ENCODE data around the gene SUPT16H. TPM values are rescaled to one million over a fixed set of nuclear protein-coding genes. Genes with fewer than 3 reads are reported as not detected.
A peak's percentile ranks its signal among the peaks of the same experiment; 100 is the strongest.

The SUPT16H gene
- 145 and 161 TPM in 2 replicates for total RNA-seq (2014; rRNA removed; shearing (Covaris generic))

DNA sequence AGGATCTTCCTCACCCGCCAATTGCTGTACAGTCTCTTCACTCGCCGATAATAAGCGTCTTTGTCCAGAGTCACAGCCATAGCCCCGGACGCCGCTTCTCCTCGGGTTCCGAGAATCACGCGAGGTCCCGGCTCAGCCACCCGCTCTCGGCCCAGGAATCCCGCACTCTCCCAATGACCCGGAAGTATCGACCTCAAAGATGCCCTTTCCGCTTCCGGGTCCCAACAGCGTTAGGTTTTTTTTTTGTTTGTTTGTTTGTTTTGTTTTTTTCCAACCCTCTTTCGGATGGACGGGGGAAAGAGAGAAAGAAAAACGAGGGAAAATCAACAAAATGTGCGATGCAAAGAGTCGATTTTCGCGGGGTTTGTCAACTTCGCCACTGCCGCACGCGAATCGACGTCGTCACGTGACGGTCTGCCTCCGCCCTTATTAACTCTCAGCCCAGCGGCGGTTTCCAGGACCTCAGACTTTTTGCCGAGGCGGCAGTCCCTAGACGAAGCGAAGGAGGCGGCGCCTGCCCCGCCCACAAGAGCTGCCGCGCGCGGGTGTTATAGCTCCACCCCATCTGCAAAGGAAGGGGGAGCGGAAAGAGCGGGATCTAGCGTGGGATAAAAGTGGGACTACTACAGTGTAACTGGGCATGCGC lies at the start of gene SUPT16H:
Gene SUPT16H, minus strand, starts transcription at position 172 of the 646 bp plus-strand sequence. Its CDS starts 92 bp downstream, at position 80.
- Histone ChIP-seq H3K27me3 (ENCODE audit: control insufficient read depth, insufficient read depth, low read length) (no peaks in the 10 kb centered on the region), H3K36me3 (replicated peaks; ENCODE audit: control insufficient read depth, insufficient read depth, low read length) (peaks cover 9% of the 10 kb centered on the region), H3K4me3 (ENCODE audit: insufficient read depth, low read depth, low read length) (peak within 1 kb of the TSS; percentile 98)
- peak; percentile 92 for DNase-seq

DNA sequence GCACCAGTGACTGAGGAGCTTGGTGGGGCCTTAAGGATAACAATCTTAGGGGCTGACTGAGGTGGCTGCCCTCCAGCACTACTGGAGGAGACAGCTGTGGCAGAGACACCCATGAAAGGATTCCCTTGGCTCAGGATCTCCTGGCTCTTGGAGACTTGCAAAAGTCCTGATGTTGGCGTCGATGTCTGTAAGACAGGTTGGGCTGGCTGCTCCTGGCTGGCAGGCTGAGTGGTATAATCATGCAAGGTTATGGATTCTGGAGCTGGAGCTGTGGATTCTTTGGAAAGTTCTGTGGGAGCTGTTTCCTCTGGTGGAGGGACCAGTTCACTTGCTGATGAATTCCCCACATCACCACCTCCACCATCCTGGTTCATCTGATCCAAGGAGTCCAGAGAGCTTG lies 47.3 kb upstream of the SUPT16H start:
- H3K4me3 ChIP-seq (ENCODE audit: insufficient read depth, low read depth, low read length) = no peak overlapping the region
- no peak for DNase-seq
- H3K27me3 ChIP-seq (ENCODE audit: control insufficient read depth, insufficient read depth, low read length) = no peaks in the 10 kb centered on the region
- H3K36me3 ChIP-seq (replicated peaks; ENCODE audit: control insufficient read depth, insufficient read depth, low read length) = peaks cover 39% of the 10 kb centered on the region

DNA sequence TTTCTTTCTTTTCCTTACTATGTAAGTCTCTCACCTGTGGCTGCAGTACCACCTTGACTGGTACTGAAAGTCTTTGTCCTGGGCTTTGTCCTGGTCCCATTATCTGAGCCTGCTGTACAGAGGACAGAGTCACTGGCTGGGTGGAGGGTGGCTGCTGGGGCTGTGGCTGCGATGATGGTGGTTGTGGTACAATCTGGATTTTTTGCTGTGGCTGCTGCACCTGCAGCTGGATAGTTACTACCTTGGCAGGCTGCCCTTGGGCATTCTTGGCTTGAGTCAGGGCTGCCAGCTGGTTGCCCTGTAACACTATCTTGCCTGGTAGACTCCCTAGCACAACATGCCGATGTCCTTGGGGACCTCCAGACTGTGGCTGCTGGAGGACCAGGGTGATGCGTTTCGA lies 45.1 kb upstream of the SUPT16H start:
- DNase-seq = no peak
- Histone ChIP-seq H3K36me3 (replicated peaks; ENCODE audit: control insufficient read depth, insufficient read depth, low read length) (peaks cover 50% of the 10 kb centered on the region), H3K27me3 (ENCODE audit: control insufficient read depth, insufficient read depth, low read length) (no peaks in the 10 kb centered on the region), H3K4me3 (ENCODE audit: insufficient read depth, low read depth, low read length) (no peak overlapping the region)

DNA sequence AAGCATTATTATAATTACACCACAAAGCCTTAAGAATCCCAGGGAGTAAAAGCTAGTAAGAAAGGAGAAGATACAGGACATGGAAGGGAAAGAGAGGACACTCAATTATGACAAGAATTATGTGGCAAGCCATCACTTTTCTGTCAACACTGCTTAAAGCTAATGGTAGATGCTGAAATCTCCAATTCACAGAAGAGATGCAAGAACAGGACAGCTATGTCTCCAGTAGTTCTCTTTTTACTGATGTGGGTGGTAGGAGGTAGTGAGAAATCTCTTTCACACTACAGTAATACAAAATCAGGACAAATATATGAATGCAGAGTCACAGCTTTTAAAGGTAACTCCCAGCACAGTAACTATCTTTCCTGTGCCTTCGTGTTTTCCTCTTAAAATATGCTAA lies 42.9 kb upstream of the SUPT16H start:
- no peak overlapping the region for H3K4me3 ChIP-seq (ENCODE audit: insufficient read depth, low read depth, low read length)
- no peak for DNase-seq
- H3K36me3 ChIP-seq (replicated peaks; ENCODE audit: control insufficient read depth, insufficient read depth, low read length) = peaks cover 58% of the 10 kb centered on the region
- H3K27me3 ChIP-seq (ENCODE audit: control insufficient read depth, insufficient read depth, low read length) = no peaks in the 10 kb centered on the region

DNA sequence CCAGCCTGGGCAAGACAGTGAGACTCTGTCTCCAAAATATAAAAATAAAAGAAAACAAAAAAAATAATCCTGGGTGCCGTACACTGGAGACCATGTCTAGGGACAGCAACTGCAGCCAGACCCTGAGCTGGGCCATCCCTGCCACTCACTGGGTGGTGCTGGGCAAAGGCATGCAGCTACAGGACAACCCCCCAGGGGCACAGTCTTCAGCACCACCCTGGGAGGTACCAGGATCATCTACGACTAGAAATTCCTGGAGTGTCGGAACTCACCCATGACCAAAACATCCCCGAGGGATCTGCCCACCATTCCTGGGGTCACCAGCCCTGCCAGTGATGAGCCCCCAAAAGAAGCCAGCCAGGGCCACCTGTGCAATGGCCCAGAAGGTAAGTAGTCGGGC lies 35.7 kb upstream of the SUPT16H start:
- DNase-seq = no peak
- Histone ChIP-seq H3K27me3 (ENCODE audit: control insufficient read depth, insufficient read depth, low read length) (no peaks in the 10 kb centered on the region), H3K4me3 (ENCODE audit: insufficient read depth, low read depth, low read length) (no peak overlapping the region), H3K36me3 (replicated peaks; ENCODE audit: control insufficient read depth, insufficient read depth, low read length) (peaks cover 30% of the 10 kb centered on the region)

DNA sequence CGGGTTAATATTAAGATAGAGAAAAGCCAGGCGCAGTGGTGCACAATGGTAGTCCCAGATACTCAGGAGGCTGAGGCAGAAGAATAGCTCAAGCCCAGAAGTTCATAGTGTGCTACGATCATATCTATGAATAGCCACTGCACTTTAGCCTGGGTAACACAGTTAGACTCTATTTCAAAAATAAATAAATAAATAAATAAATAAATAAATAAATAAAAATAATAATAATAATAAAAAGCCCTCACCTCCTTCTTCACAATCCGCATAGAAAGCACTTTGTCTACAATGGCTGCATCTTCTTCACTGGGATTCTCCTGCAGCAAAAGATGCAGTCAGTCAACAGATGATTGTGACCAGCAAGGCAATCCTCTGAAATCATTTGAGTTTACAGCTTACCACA lies 31.5 kb upstream of the SUPT16H start:
- no peak for DNase-seq
- H3K4me3 ChIP-seq (ENCODE audit: insufficient read depth, low read depth, low read length) = no peak overlapping the region
- no peaks in the 10 kb centered on the region for H3K27me3 ChIP-seq (ENCODE audit: control insufficient read depth, insufficient read depth, low read length)
- peaks cover 43% of the 10 kb centered on the region for H3K36me3 ChIP-seq (replicated peaks; ENCODE audit: control insufficient read depth, insufficient read depth, low read length)

DNA sequence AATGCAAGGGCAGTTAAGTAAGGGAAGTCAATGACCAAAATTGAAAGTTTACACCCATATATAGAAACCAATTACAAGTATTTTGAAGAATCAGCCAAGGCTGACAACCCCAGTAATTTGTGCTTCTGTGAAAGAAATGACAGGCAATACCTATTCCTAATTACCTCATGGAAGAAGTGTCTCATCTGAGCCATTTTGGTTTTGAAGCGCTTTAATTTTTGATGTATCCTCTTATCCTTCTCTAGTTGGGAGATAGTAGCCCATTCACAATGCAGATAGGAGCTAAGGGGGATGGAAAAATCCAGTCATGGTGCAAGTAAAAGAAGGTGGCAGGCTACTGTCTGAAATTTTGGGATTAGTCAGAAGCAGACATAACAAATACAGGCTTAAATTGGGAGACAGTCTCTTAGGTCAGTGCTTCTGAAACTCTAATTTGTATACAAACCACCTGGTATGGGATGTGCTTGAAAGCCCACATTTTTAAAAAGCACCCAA lies 30.4 kb upstream of the SUPT16H start:
- Histone ChIP-seq H3K4me3 (ENCODE audit: insufficient read depth, low read depth, low read length) (no peak overlapping the region), H3K27me3 (ENCODE audit: control insufficient read depth, insufficient read depth, low read length) (no peaks in the 10 kb centered on the region), H3K36me3 (replicated peaks; ENCODE audit: control insufficient read depth, insufficient read depth, low read length) (peaks cover 39% of the 10 kb centered on the region)
- no peak for DNase-seq

DNA sequence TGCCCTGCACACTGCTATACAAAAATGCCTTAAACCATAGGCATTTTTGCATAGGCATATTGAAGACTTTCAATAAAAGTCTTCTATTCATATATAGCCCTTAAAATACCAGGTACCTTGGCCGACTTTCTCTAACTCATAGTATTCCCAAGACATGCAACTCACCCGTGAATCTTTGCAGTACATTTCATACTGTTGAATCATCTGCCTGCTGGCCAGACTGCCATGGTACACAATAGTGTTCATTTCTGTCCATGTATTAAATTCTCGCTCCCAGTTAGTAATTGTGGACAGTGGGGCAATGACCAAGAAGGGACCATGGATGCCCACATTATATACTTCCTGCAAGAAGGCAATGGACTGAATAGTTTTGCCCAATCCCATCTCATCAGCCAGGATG lies 24.3 kb upstream of the SUPT16H start:
- Histone ChIP-seq H3K27me3 (ENCODE audit: control insufficient read depth, insufficient read depth, low read length) (no peaks in the 10 kb centered on the region), H3K4me3 (ENCODE audit: insufficient read depth, low read depth, low read length) (no peak overlapping the region), H3K36me3 (replicated peaks; ENCODE audit: control insufficient read depth, insufficient read depth, low read length) (peaks cover 53% of the 10 kb centered on the region)
- no peak for DNase-seq

DNA sequence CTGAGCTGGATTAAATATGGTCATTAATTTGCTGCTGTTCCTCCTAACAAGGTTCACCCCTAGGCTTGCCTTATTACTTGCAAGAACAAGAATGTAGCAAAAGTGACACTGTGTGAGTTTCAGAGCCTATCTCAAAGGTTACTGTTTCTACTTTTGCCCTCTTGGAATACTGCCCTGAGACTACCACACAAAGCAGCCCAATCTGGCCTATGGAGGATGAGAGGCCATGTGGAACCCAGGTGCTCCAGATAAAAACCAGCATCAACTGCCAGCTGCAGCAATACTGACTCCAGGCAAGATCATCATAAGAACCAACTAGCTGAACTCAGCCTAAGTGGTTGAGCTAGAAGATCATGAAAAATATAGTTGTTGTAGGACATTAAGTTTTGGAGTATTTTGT lies 22.4 kb upstream of the SUPT16H start:
- H3K36me3 ChIP-seq (replicated peaks; ENCODE audit: control insufficient read depth, insufficient read depth, low read length) = peaks cover 58% of the 10 kb centered on the region
- H3K27me3 ChIP-seq (ENCODE audit: control insufficient read depth, insufficient read depth, low read length) = no peaks in the 10 kb centered on the region
- no peak overlapping the region for H3K4me3 ChIP-seq (ENCODE audit: insufficient read depth, low read depth, low read length)
- DNase-seq = no peak

DNA sequence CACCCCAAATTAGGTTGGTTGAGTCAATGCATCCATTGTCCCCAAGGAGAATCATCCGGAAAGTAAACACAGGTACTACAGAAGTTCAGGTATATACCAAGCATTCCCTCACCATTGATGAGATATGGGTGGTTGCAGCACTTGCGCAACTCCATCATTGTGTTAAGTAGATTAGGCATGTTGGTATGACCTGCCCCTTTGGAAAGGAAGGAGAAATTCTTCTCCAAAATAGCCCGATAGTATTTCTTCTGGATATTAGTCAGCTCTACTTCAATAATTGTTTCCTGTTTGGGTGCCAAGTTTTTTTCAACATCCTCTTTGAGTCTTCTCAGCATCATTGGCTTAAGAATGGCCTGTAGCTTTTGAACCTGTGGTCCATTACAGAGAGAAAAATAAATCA lies 21.3 kb upstream of the SUPT16H start:
- Histone ChIP-seq H3K27me3 (ENCODE audit: control insufficient read depth, insufficient read depth, low read length) (no peaks in the 10 kb centered on the region), H3K36me3 (replicated peaks; ENCODE audit: control insufficient read depth, insufficient read depth, low read length) (peaks cover 61% of the 10 kb centered on the region), H3K4me3 (ENCODE audit: insufficient read depth, low read depth, low read length) (no peak overlapping the region)
- DNase-seq = no peak

DNA sequence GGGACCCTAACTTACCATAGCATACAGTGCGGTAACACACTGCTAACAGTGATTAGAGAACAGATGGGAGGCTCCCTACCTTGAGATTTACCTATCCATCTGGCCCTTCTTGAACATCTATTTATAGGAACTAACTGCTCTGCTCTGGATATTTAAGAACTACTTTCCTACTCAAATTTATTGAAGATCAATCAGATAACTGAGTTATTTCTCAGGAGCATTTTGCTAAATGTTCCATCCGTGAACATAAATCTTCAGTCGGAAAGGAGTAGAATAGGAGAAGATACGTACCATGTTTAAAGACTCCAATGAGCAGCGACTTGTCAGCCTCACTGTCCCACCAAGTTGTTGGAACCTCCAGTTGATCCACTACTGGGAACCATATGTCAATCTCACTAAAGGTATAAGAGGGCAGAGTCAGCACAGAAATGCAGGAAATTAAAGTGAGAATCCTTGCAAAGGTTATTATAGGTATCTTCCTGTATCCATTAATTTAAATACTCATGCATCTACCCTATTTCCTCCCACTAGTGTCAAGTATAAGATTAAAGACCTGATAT lies 15.6 kb upstream of the SUPT16H start:
- Histone ChIP-seq H3K27me3 (ENCODE audit: control insufficient read depth, insufficient read depth, low read length) (no peaks in the 10 kb centered on the region), H3K4me3 (ENCODE audit: insufficient read depth, low read depth, low read length) (no peak overlapping the region), H3K36me3 (replicated peaks; ENCODE audit: control insufficient read depth, insufficient read depth, low read length) (peaks cover 62% of the 10 kb centered on the region)
- no peak for DNase-seq

DNA sequence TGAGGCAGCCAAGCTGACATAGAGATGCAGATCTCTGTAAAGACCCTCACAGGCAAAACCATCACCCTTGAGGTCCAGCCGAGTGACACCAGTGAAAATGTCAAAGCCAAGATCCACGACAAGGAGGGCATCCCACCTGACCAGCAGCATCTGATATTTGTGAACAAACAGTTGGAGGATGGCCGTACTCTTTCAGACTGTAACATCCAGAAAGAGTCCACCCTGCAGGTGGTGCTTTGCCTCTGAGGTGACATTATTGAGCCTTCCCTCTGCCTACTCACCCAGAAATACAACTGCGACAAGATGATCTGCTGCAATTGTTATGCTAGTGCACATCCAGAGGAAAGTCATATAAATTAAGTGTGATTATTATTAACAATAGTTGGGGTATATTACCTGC lies 15.1 kb upstream of the SUPT16H start:
- H3K36me3 ChIP-seq (replicated peaks; ENCODE audit: control insufficient read depth, insufficient read depth, low read length) = peaks cover 65% of the 10 kb centered on the region
- H3K4me3 ChIP-seq (ENCODE audit: insufficient read depth, low read depth, low read length) = no peak overlapping the region
- no peaks in the 10 kb centered on the region for H3K27me3 ChIP-seq (ENCODE audit: control insufficient read depth, insufficient read depth, low read length)
- no peak for DNase-seq

DNA sequence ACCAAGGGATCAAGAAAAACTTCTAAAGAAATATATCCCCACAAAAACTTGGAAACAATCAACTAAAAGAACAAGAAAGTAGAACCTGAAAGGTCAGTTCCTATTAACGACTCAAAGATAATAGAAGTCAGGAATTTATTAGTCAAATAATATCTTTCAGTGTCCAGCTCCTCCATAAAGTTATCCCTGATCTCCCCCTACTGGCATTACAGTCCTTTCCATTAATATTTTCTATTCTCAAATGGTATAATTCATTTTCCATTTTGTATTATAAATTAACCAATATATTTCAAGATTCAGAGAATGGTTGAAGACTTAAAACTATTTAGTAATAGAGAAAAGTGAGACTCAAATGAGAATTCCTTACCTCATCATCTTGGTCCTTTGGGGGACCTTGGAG lies 11.6 kb upstream of the SUPT16H start:
- DNase-seq = no peak
- no peaks in the 10 kb centered on the region for H3K27me3 ChIP-seq (ENCODE audit: control insufficient read depth, insufficient read depth, low read length)
- peaks cover 65% of the 10 kb centered on the region for H3K36me3 ChIP-seq (replicated peaks; ENCODE audit: control insufficient read depth, insufficient read depth, low read length)
- no peak overlapping the region for H3K4me3 ChIP-seq (ENCODE audit: insufficient read depth, low read depth, low read length)

DNA sequence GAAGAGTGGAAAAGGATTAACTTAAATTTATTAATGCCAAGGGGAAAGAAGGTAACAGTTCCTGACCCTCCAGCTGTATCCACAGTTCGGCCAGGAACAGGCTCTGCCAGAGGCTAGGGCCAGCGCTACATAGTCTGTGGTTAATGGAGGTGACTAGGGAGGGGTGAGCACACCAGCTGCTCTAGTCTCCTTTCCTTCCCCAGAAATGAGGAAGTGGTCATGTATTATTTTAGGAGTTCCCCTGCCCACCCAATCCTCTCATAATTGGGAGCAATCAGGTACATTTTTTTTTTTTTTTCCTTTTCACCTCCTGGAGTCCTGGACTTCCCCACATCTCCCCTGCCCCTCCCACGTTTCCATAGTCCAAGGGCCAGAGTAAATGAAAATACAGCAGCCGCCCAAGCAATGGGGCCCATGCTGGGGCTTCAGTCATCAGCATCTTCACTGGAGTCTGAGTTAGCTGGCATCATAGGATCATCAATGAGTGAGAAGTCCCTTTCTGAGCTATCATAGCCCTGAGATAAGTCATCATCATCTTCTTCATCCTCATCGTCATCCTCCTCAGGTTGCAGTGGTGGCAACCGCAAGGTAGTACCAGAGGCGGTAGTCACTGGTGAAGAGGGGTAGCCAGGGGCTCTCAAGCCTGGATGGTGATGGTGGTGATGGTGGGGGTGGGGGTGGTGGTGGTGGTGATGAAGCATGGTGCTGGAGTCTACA lies 1.5 kb upstream of the SUPT16H start:
- Histone ChIP-seq H3K27me3 (ENCODE audit: control insufficient read depth, insufficient read depth, low read length) (no peaks in the 10 kb centered on the region), H3K36me3 (replicated peaks; ENCODE audit: control insufficient read depth, insufficient read depth, low read length) (peaks cover 19% of the 10 kb centered on the region), H3K4me3 (ENCODE audit: insufficient read depth, low read depth, low read length) (no peak overlapping the region)
- peak; percentile 15 for DNase-seq

DNA sequence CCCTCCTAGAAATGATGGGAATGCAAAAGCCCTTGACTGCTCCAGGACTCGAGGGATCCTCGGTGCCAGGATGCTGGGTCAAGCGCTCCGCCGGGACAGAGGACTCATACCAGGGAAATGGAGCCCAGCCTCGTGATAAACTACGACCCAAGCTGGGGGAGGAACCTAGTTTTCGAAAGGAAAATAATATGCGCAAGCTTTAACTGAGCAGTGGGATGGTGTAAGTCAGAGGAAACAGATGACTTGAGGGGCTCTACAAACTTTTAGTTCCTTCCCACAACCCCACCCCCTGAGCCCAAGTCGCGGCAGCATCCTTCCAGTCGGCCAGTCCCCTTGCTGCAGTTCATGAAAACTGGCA lies 654 bp upstream of the SUPT16H start:
- H3K27me3 ChIP-seq (ENCODE audit: control insufficient read depth, insufficient read depth, low read length) = no peaks in the 10 kb centered on the region
- H3K36me3 ChIP-seq (replicated peaks; ENCODE audit: control insufficient read depth, insufficient read depth, low read length) = peaks cover 13% of the 10 kb centered on the region
- no peak for DNase-seq
- H3K4me3 ChIP-seq (ENCODE audit: insufficient read depth, low read depth, low read length) = peak overlapping the region; percentile 98
